CD4-positive, alpha-beta memory T cell (primary cell): ENCODE measurements around the gene PAIP2B. TPM values are rescaled to one million over a fixed set of nuclear protein-coding genes. Genes with fewer than 3 reads are reported as not detected.
"Not testable (repeated sequence)": the region's sequence is repeated elsewhere in the genome, so short reads cannot be mapped to it uniquely, and the experiment has no call there.

Source experiments
- CTCF ChIA-PET: fragments of 350-600 bp; sonication (Branson Sonifier 250); formaldehyde crosslinking; loops from one replicate; lab custom pipeline; 2021; ENCODE audit warnings: inconsistent platforms; ENCODE audit not compliant: partially characterized antibody; lab: Charles Lee
- POLR2A ChIA-PET: fragments of 350-600 bp; sonication (Branson Sonifier 250); formaldehyde crosslinking; loops from one replicate; lab custom pipeline; 2021; ENCODE audit not compliant: partially characterized antibody; lab: Charles Lee
- DNase-seq, 5 donors: peaks; one replicate each; pipeline versions ENCODE4 v3.0.0 to v3.0.0-alpha.2; 2020 to 2022; ENCODE audit warnings: mixed read lengths in 1 of 5
- H3K27ac ChIP-seq: one replicate; pipeline ENCODE4 v1.7.0; 2013; ENCODE audit warnings: low read depth, low read length
- H3K27me3 ChIP-seq: 2 replicates; pipeline ENCODE4 v1.7.0; 2013; ENCODE audit warnings: mild to moderate bottlenecking, low read length, moderate library complexity; ENCODE audit not compliant: insufficient read depth
- H3K36me3 ChIP-seq: 2 replicates; pipeline ENCODE4 v1.7.0; 2013; ENCODE audit warnings: mild to moderate bottlenecking, low read length, moderate library complexity; ENCODE audit not compliant: insufficient read depth
- H3K4me1 ChIP-seq: 2 replicates; pipeline ENCODE4 v1.7.0; 2013; ENCODE audit warnings: mild to moderate bottlenecking, low read length, moderate library complexity; ENCODE audit not compliant: insufficient read depth
- H3K4me3 ChIP-seq, 2 donors: one replicate each; pipeline ENCODE4 v1.7.0; 2013; ENCODE audit warnings: low read length in 2 of 2, mild to moderate bottlenecking in 1 of 2
- H3K9me3 ChIP-seq, 2 donors: one replicate each; pipeline ENCODE4 v1.7.0; 2013; ENCODE audit warnings: low read length in 2 of 2, control low read depth in 1 of 2; ENCODE audit not compliant: control insufficient read depth in 1 of 2
- H3K27ac Mint-ChIP-seq, 7 donors: one replicate each; pipeline ENCODE4 v1.8.0; 2020 to 2021; ENCODE audit warnings: mixed read lengths in 7 of 7, mild to moderate bottlenecking in 6 of 7, inconsistent platforms in 3 of 7, moderate library complexity in 3 of 7
- H3K27me3 Mint-ChIP-seq, 2 donors: one replicate each; pipeline ENCODE4 v1.8.0; 2020 to 2021; ENCODE audit warnings: mixed read lengths in 2 of 2
- H3K36me3 Mint-ChIP-seq, 2 donors: one replicate each; pipeline ENCODE4 v1.8.0; 2020 to 2021; ENCODE audit warnings: mixed read lengths in 2 of 2, inconsistent platforms in 1 of 2, mild to moderate bottlenecking in 1 of 2
- H3K4me1 Mint-ChIP-seq, 4 donors: one replicate each; pipeline ENCODE4 v1.8.0; 2020 to 2021; ENCODE audit warnings: mixed read lengths in 4 of 4, mild to moderate bottlenecking in 1 of 4
- H3K4me3 Mint-ChIP-seq, 8 donors: one replicate each; pipeline ENCODE4 v1.8.0; 2020 to 2021; ENCODE audit warnings: mixed read lengths in 8 of 8, mild to moderate bottlenecking in 7 of 8, moderate library complexity in 6 of 8, inconsistent platforms in 3 of 8
- H3K9me3 Mint-ChIP-seq, 8 donors: one replicate each; pipeline ENCODE4 v1.8.0; 2020 to 2021; ENCODE audit warnings: mixed read lengths in 8 of 8, mild to moderate bottlenecking in 5 of 8, inconsistent platforms in 3 of 8, moderate library complexity in 1 of 8
- intact Hi-C: fragments of 100-400 bp; cut with micrococcal nuclease; formaldehyde crosslinking; loops from one replicate; pipeline ENCODE4 v1.15.1; 2023
- polyA plus RNA-seq, 2 donors: library from polyadenylated mRNA; unstranded; fragments of 300-500 nt; fragmentation: Illumina TruSeq; gene quantifications; one replicate each; pipeline ENCODE4 v1.2.3, GENCODE V29; 2021
- total RNA-seq, 2 experiments: library from RNA; stranded (reverse); gene quantifications; one replicate each; pipeline ENCODE4 v1.2.3, GENCODE V29; 2021

The PAIP2B gene
- total and polyA plus RNA-seq, 4 experiments from 2014 or later: 1.7 to 11.0 (median 5.8) TPM

DNA sequence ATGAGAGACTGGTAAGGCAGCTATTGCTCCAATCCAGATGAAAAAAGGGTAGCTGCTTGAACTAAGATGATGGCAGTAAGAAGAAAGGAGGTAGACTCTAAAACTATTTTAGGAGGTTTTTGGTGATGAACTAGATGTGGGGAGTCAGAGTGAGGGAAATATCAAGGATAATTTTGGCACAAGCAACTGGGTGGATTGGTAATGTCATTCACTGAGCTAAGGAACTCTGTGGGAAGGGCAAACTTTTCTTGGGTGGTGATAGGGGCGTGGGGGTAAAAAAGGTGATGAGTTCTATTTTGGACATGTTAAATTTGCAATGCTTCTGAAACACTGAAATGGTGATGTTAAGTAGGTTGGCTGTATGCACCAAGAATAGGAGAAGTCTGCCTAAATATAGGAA lies 19.3 kb downstream of the PAIP2B start:
- H3K27ac ChIP-seq: no peak overlapping the region
- intact Hi-C loops: no loop called here
- DNase-seq: no peak
- CTCF ChIA-PET: no interaction called here
- H3K4me3 Mint-ChIP-seq: no peak overlapping the region
- H3K9me3 ChIP-seq: no peaks in the 10 kb centered on the region
- no peaks in the 10 kb centered on the region for H3K9me3 Mint-ChIP-seq
- no peaks in the 10 kb centered on the region for H3K4me1 Mint-ChIP-seq
- H3K36me3 Mint-ChIP-seq: peaks cover 3 to 14% of the 10 kb centered on the region in 2 donors
- POLR2A ChIA-PET: no interaction called here
- no peaks in the 10 kb centered on the region for H3K36me3 ChIP-seq
- peaks cover 0 to 1% of the 10 kb centered on the region in 2 donors for H3K27me3 Mint-ChIP-seq
- no peak overlapping the region for H3K4me3 ChIP-seq
- no peaks in the 10 kb centered on the region for H3K4me1 ChIP-seq
- H3K27ac Mint-ChIP-seq: no peak overlapping the region
- H3K27me3 ChIP-seq: no peaks in the 10 kb centered on the region

DNA sequence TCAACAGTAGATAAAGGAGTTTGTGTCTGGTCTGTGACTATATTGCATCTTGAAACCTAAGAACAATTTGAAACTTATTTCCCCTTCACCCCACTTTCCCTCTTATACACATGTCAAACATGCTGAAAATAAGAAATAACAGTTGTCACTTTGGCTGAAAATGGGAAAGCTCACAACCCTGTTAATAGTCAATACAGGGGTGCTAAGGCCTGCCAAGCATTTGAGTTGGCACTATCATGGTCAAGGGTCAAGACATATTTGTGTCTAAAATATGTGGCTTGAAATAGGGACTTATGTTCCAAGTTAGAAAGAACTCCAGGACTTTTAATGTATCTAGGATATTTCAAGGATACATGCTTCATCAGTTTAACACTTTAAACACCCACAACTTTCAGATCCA lies 20.6 kb downstream of the PAIP2B start:
- intact Hi-C loops: no loop called here
- H3K27ac ChIP-seq: no peak overlapping the region
- ChIA-PET POLR2A (no interaction called here), CTCF (no interaction called here)
- no peaks in the 10 kb centered on the region for H3K9me3 ChIP-seq
- DNase-seq: no peak
- Mint-ChIP-seq H3K4me1 (no peaks in the 10 kb centered on the region), H3K36me3 (peaks cover 15 to 24% of the 10 kb centered on the region in 2 donors), H3K4me3 (no peak overlapping the region), H3K9me3 (no peaks in the 10 kb centered on the region), H3K27me3 (peaks cover 0 to 1% of the 10 kb centered on the region in 2 donors), H3K27ac (no peak overlapping the region)
- H3K36me3 ChIP-seq: no peaks in the 10 kb centered on the region
- H3K4me1 ChIP-seq: no peaks in the 10 kb centered on the region
- no peaks in the 10 kb centered on the region for H3K27me3 ChIP-seq
- H3K4me3 ChIP-seq: no peak overlapping the region

DNA sequence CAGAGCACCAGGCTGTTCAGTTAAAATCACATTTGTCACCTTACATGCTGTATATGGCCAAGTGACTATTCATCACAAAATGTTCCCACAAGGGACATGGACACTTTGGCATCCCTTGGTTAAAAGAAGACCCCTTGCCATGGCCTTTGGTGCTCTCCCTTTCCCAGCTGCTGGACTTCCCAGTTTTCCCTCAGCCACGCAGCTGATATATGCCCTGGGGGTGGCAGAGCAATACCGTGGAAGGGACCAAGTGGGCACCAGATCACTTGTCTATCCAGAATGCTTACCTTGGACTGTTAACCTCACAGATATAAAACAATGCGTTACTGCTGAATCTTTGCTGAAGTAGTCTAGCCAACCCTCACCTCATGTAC lies 35.3 kb downstream of the PAIP2B start:
- Mint-ChIP-seq H3K36me3 (peaks cover 8 to 18% of the 10 kb centered on the region in 2 donors), H3K4me1 (no peaks in the 10 kb centered on the region), H3K27me3 (no peaks in the 10 kb centered on the region), H3K4me3 (no peak overlapping the region), H3K9me3 (peaks cover 0 to 6% (median 0%) of the 10 kb centered on the region in 8 donors), H3K27ac (no peak overlapping the region)
- Histone ChIP-seq H3K9me3 (no peaks in the 10 kb centered on the region), H3K27ac (no peak overlapping the region), H3K4me3 (no peak overlapping the region), H3K36me3 (no peaks in the 10 kb centered on the region), H3K27me3 (no peaks in the 10 kb centered on the region), H3K4me1 (no peaks in the 10 kb centered on the region)
- intact Hi-C loops: no loop called here
- POLR2A ChIA-PET: no interaction called here
- CTCF ChIA-PET: interaction anchor here (0.7 kb wide), 1 partner anchor 35 kb away, joined by 3 read pairs; no protein-coding TSS in a partner anchor
- DNase-seq: no peak

DNA sequence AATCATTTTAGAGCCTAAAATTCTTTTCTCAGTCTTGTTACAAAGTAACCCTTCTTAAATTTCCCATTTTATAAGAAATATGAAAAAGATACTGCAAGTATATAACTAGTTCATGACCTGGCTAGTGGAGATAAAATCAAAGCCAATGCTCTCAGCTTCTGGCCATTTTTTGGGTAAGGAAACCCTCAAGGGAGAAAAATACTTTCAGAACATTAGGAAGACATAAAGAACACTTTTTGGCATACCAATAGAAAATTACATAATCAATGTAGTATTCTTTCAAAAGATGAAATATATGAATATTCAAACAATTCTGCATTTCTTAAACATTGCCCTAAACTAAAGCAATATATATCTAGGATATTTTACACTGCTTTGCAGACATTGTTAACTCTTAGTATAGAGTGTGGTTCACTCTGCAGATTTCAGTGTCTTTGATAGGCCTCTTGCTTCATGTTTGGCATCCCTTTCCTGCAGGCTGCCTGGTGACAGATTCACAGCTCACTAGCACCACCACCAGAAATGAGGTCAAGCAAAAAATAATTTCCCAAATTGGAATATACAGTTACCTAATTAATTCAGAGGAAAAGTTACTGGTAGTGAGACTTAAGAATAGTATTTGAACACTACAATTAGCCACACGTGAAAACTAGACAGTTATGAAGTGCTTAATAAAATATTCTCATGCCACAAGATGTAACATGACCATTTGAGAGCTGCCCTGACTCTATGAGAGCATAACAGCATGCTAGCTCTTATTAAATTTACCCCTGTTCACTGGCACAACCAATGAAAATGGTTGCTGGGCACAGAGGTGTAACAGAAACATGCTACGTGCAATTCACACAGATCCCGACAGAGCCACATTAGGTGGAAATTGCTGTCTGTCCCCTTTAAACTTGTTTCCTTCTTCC lies 36.0 kb downstream of the PAIP2B start:
- CTCF ChIA-PET: interaction anchor here (0.7 kb wide), 1 partner anchor 34 kb away, joined by 3 read pairs; no protein-coding TSS in a partner anchor
- Mint-ChIP-seq H3K36me3 (peaks cover 3 to 12% of the 10 kb centered on the region in 2 donors), H3K27me3 (no peaks in the 10 kb centered on the region), H3K4me1 (no peaks in the 10 kb centered on the region), H3K4me3 (no peak overlapping the region), H3K27ac (no peak overlapping the region), H3K9me3 (peaks cover 0 to 6% (median 0%) of the 10 kb centered on the region in 8 donors)
- POLR2A ChIA-PET: no interaction called here
- DNase-seq: no peak
- intact Hi-C loops: no loop called here
- no peaks in the 10 kb centered on the region for H3K36me3 ChIP-seq
- no peaks in the 10 kb centered on the region for H3K27me3 ChIP-seq
- H3K9me3 ChIP-seq: no peaks in the 10 kb centered on the region
- H3K27ac ChIP-seq: no peak overlapping the region
- no peak overlapping the region for H3K4me3 ChIP-seq
- no peaks in the 10 kb centered on the region for H3K4me1 ChIP-seq

DNA sequence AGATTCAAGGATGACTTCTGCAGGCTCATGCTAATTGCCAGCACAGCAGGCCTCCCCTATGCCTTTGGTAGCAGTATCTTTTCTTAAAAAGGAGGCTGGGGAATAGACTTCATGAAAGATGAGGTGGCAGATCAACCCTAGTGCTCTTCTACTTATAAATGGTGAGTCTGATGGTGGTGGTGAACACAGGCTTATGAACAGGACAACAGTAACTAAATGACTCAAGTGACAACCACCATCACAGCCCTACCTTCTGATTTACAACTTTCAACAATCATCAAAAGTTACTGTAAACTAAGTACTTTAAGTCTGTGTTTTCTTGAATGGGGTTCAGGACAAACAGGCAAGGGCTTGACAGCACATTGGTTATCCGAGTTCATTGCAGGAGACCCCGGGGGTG lies 39.3 kb downstream of the PAIP2B start:
- ChIA-PET POLR2A (no interaction called here), CTCF (no interaction called here)
- H3K4me1 Mint-ChIP-seq: peaks cover 0 to 5% (median 0%) of the 10 kb centered on the region in 4 donors
- no peaks in the 10 kb centered on the region for H3K36me3 ChIP-seq
- no peak for DNase-seq
- H3K27ac Mint-ChIP-seq: peak overlapping the region in 1 of 7 donors; percentile 5
- H3K4me3 ChIP-seq: no peak overlapping the region
- H3K36me3 Mint-ChIP-seq: peaks cover 3% of the 10 kb centered on the region in 2 donors
- H3K27me3 Mint-ChIP-seq: no peaks in the 10 kb centered on the region
- H3K9me3 ChIP-seq: no peaks in the 10 kb centered on the region
- no peak overlapping the region for H3K27ac ChIP-seq
- intact Hi-C loops: no loop called here
- H3K27me3 ChIP-seq: no peaks in the 10 kb centered on the region
- no peaks in the 10 kb centered on the region for H3K4me1 ChIP-seq
- no peaks in the 10 kb centered on the region for H3K9me3 Mint-ChIP-seq
- no peak overlapping the region for H3K4me3 Mint-ChIP-seq

DNA sequence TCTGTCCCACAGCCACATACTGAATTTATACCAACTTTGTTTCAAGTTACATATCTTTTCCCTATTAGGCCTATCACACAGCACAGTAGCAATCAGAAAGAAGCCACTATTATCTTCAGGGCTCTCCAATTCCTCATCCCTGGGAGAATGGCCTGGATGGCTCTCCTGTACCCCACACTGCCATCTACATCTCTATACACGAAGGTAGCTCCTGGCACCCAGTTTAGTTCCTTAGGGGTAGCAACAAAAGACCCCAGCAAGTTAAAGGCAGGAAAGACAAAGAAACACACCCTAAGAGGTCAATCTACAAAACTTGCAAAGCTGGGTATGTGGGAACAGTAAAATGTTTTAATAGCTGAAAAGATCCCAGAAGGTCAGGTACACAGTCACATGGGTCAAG lies 39.9 kb downstream of the PAIP2B start:
- H3K9me3 Mint-ChIP-seq: no peaks in the 10 kb centered on the region
- H3K4me1 Mint-ChIP-seq: peaks cover 0 to 5% (median 0%) of the 10 kb centered on the region in 4 donors
- Histone ChIP-seq H3K36me3 (no peaks in the 10 kb centered on the region), H3K27me3 (no peaks in the 10 kb centered on the region), H3K4me3 (no peak overlapping the region), H3K27ac (no peak overlapping the region), H3K4me1 (no peaks in the 10 kb centered on the region), H3K9me3 (no peaks in the 10 kb centered on the region)
- no peaks in the 10 kb centered on the region for H3K27me3 Mint-ChIP-seq
- POLR2A ChIA-PET: interaction anchor here (0.6 kb wide), 1 partner anchor 155 kb away, joined by 3 read pairs; no protein-coding TSS in a partner anchor
- intact Hi-C loops: no loop called here
- H3K27ac Mint-ChIP-seq: no peak overlapping the region
- CTCF ChIA-PET: no interaction called here
- DNase-seq: no peak
- H3K4me3 Mint-ChIP-seq: no peak overlapping the region
- peaks cover 3% of the 10 kb centered on the region in 2 donors for H3K36me3 Mint-ChIP-seq

DNA sequence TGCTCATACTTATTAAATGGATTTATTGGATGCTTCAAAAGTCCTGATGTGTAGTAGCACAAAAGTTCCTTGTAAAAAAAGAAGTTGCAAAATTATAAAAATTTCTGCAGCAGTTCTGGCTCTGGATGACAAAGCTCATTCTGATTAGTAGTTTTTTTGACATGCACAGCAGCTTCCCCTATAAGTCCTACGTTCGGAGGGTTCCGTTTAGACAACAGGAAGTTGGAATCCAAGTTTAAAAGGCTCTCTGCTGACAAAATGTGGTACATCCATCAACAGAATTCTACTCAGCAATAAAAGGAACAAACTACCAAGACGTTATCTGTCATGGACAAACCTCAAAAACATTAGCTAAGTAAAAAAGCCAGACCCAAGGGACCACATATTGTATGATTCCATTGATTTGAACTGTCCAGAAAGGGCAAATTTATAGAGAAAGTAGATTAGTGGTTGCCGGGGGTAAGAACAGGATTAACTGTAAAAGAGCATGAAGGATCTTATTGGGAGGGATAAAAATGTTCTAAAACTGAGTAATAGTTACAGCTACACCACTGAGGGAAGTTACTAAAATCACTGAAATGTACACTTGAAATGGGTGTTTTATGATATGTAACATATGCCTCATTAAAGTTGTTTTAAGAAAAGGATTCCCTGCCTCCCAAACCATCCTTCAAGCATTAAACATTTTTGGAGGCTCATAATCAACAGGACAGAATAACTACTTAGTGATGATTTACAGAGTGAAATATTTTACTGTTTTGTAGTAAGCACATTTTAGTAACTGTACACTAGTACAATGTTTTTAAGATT lies 43.4 kb downstream of the PAIP2B start:
- H3K4me3 ChIP-seq, H3K27me3 Mint-ChIP-seq, POLR2A ChIA-PET, H3K27ac Mint-ChIP-seq, H3K36me3 Mint-ChIP-seq, H3K9me3 ChIP-seq, DNase-seq, H3K4me3 Mint-ChIP-seq, H3K4me1 Mint-ChIP-seq, H3K9me3 Mint-ChIP-seq, H3K4me1 ChIP-seq, H3K27me3 ChIP-seq, H3K27ac ChIP-seq, H3K36me3 ChIP-seq, intact Hi-C loops, CTCF ChIA-PET: not testable (repeated sequence)
